A204.1 (cell line): Measurements from ENCODE around the gene FGF19.

ENCODE experiments used
- FAIRE-seq: peaks from 2 replicates; lab custom pipeline; 2012; peaks lifted over from hg19 to GRCh38; lab: Jason Lieb, UNC

Gene FGF19

DNA sequence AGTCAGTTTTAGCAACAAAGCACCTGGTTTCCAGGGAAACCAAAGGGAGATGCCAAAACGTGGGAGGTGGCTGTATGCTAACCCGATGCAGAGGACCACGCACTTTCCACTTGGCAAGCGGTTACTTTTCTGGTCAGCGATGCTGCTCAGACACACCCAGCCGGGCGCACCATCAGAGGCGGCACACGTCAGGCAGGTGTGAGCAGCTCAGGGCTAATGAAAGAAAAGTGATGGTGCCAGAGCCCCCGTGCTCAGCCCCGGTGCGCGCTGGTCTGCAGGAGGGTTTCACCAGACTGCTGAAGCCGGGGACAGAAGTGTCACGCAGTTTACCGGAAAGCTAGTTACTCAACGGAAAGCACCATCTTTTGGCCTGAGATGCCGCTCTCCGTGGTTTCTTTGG, 34.3 kb downstream of the FGF19 start:
- FAIRE-seq: no peak

- FAIRE-seq: no peak
These were observed 35.9 kb downstream of the FGF19 start for GRCh38 chr11:69667619-69668604.

DNA sequence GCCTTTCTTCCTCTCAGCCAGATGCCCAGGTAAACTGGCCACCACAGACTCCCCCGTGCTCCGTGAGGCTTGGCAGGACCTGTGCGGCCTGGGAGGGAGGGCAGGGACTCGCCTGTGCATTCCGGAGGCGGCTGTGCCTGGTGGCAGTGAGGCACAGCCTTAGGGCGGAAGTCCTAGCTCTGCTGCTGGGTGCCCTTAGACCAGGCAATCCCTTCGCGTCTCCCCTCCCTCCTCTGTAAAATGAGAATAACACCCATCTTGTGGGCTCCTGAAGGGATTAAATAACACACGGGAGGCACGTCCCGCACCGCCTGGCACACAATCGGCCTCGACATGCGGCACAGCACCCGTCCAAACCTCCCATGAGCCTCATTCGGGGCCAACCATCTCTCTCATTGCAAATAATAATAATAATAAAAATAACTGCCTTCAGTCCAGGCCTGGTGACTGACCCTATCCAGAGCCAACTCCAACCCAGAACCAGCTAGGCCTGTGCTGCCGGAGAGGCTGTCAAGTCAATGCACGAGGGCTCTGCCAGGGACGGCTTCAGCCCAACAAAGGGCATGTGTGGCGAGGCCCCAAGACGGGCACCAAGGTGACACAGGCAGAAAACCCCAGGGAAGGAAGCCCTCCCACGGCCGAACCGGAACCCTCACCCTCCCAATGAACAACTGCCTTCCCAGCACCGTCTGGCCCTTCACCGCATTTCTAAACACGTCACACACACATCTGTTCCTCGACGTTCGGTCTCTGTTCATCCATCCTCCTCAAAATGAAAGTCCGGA, 36.9 kb downstream of the FGF19 start:
- FAIRE-seq: no peak

DNA sequence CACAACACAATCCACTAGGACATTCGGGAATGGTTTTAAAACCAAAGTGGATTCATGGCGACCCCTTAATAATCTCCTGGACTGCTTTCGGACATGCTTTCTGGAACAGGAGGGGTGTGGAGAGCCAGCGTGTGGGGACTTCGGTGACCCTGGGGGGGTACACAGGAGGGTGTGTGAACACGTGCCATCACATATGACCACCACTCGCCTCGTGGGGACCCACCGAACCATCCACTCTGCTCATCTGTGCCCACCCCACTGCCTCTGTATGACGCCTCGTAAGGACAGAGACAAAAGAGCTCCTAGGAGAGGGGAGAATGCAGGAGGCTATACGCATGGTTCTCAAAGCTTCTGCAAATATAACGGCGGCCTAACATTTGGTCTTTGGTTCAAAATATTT, 37.6 kb downstream of the FGF19 start:
- FAIRE-seq: no peak

DNA sequence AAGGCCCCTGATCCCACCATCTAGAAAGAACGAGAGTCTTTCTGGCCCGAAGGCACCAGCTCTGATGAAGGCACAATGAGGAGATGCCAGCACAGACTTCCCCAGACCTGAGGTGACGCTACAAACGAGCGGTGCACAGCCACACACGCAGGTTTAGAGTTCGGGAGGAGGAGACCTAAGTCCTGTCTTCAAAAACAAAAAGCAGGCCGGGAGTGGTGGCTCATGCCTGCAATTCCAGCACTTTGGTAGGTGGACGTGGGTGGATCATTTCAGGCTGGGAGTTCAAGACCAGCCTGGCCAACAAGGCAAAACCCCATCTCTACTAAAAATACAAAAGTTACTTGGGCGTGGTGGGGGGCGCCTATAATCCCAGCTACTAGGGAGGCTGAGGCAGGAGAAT, 38.2 kb downstream of the FGF19 start:
- FAIRE-seq: no peak

DNA sequence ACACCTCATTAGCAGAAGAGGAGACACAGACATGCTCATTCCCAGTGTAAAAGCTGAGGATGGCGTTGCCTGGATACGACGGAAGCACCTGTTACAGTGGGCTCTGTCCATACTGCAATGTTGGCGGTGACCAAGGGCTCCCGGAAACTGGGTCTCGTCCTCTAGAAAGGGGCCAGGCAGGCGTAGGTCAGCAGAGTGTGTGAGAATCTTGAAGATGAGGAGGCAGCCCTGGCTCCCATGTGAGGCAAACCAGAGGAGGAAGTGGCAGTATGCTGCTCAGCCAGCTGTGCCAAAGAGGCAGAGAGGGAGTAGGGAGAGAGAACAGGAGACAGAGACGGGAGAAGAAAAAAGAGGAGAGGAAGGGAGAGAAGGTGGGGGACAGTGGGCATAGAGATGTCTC, 38.9 kb downstream of the FGF19 start:
- FAIRE-seq: no peak

- FAIRE-seq: no peak
These were observed 39.6 kb downstream of the FGF19 start for GRCh38 chr11:69664103-69664775.

DNA sequence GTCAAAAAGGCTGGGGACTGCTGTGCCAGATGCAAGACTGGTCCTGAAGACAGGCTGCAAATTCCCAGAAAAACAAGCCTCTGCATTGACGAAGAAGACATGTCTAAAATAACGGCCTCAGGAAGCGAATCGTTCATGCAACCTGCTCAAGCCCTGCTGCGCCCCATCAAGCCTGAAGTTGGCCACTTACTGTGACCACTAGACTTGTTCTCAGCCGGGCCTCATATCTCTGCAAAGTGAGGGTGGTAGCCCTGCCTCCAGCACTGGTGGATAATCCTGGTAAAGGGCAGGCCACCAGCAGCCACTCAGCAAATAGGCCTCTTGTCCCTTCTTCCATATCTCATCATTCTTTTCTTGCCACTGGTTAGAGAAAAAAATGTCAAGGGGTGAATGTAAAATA, 40.5 kb downstream of the FGF19 start:
- no peak for FAIRE-seq

- FAIRE-seq: no peak
These were observed 41.0 kb downstream of the FGF19 start for GRCh38 chr11:69662806-69663205.

GRCh38 chr11:69662021-69662698, 41.7 kb downstream of the FGF19 start:
- FAIRE-seq: no peak

DNA sequence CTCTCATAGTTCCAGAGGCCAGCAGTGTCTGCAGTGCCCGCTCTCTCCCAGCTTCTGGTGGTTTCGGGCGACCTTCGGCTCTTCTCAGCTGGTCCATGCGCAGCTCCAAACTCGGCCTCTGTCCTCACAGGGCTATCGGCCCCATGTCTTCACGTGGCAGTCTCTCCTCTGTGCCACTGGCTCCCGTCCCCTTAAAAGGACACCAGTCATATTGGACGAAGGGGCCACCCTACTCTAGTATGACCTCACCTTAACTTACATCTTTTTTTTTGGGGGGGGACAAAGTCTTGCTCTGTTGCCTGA, 42.5 kb downstream of the FGF19 start:
- FAIRE-seq: no peak

GRCh38 chr11:69660001-69660500, 43.8 kb downstream of the FGF19 start:
- FAIRE-seq: no peak

DNA sequence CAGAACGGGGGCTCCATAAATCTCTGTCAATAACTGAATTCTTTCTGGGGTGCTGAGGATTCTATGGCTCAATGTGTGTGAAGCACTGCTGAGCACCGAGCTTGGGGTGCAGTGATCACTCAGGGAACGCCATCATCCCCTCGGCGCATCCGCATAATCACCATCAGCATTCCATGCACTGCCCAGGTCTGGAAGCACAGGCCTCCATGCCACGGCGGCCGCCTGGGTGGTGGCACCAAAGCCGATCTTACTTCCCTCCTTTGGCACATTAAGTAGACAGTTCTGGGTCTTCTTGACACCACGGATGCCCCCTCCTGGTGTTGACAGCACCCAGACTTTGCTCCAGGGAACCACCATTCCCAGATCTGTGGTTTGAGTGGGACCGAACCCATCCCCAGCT, 44.2 kb downstream of the FGF19 start:
- FAIRE-seq: no peak

GRCh38 chr11:69658626-69659450, 45.0 kb downstream of the FGF19 start:
- FAIRE-seq: no peak

DNA sequence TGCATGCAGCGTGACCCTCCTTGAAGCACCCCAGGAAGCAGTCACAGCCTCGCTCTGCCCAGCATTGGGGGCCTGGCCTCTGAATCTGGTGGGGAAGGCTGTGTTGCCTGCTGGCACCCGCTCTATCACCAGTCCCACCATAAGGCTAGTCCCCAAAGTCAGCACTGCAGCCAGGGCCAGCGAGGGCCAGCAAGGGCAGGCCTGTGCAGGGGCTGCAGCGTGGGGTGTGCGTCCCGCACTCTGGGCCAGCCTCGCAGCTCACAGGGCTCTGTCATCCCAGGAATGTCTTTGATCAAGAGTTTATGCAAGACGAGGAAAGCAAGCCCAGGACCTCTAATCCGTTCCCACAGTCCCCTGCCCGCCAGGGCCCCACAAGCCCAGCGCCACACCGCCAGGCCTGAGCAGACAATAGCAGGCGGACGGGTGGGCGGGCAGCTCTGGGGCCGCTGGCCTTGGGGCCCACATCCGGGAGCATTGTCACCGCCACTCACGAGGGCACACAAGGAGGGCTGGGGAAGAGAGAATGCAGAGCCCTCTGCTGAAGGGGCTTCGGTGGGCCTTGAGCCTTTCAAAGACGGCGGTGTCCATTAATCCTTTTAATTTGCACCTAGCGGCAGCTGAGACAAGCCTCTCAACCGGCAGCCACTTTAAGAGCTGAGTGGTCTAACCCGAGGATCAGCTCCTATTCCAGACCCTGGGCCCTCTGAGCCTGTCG, 45.8 kb downstream of the FGF19 start:
- FAIRE-seq: no peak

DNA sequence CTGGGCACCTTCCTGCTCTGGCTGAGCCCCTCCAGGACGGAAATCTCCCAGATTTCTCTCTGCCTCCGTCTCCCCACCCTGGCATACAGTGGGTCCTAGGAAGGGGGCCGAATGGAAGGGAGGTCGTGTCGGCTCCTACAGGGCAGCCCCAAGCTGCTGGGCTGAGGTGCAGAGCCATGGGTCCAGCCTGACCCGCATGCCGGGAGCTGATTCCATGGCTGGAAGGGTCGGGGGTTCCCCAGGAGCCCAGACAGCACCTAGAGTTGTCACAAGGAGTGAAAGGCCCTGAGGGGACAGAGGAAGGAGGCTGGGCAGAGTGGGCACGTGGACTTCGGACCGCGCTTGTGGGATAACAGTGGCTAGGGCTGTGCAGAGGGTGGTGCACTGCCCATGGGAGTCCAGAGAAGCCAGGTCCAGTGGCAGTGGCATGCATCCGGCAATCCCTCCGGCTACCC, 46.3 kb downstream of the FGF19 start:
- FAIRE-seq: no peak

DNA sequence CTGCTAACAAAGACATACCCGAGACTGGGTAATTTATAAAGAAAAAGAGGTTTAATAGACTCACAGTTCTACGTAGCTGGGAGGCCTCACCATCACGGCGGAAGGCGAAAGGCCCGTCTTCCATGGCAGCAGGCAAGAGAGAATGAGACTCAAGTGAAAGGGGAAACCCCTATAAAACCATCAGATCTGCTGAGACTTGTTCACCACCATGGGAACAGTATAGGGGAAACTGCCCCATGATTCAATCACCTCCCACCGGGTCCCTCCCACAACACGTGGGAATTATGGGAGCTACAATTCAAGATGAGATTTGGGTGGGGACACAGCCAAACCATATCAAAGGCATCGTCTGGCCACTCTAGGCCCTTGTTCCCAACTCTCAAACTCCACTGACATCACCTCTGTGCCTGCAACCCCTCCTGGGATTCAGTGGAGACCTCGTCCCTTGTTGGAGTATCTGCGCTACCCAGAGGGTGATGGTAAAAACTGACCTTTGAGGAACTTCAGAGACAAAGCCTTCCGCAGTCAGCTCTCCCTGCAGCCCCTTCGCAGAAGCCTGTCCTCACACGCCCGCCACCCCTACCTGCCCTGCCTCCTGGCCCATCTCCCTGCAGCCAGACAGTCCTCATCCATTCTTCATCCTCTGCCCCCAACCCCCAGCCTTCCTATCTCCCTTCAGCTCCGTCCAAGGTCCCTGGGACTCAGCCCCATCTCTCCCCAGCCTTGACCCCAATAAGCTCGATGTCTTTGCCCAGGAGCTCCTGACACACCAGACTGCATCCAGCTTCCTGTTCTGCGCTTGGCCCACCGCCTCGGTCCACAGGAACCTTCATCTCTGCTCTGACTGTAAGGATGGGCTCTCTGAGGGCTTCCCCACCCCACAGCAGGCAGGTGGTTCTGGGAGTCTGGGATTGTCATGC, 47.0 kb downstream of the FGF19 start:
- no peak for FAIRE-seq

DNA sequence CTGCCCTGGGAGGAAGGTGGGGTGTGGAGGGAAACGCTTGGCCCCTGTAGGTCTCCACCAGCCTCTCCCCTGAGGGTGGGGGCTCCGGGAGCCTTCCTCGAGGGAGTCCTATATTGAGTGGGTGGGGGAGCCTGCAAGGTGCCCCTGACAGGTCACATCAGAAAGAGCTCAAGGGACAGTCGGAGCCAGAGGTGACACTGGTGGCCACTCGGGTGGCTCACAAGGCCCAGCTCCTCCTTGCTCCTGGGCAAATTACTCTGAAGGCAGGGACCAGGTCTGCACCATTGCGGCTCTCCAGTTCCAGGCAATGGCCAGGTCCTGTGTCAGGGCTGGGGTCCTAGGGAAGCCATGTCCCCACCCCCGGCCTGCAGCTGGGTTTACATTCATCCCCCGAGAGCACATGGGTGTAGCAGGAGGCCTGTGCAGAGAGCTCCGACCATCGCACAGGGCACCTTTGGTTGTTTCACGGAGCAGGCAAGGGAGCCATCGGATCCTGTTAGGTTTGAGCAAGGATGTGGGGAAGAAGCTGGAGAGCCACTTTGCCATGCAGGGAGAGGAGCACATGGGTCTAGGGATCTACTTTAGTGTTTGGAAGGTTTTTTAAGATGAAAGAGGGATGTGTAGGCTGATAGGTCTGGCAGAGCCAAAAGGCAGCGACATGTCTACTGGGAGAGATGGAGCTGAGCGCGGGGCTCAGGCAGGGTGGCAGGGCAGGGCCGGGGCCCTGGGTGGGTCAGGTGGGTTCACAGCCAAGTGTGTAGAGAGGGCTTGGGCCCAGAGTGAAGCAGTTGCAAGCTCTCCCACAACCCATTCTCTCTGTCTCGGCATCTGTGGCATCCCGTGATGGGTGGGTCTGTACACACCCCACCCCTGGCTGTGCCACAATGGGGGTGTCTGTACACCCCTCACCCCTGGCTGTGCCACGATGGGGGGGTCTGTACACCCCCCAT, 48.1 kb downstream of the FGF19 start:
- no peak for FAIRE-seq
